Naive thymus-derived CD8-positive, alpha-beta T cell (primary cell): ENCODE measurements around the gene ANKRD6. TPM values are rescaled to one million over a fixed set of nuclear protein-coding genes. Genes with fewer than 3 reads are reported as not detected.
"Not testable (repeated sequence)": the region's sequence is repeated elsewhere in the genome, so short reads cannot be mapped to it uniquely, and the experiment has no call there.

Experiments used
- ATAC-seq, 2 donors: fragments of 150-1000 bp; cut with Tn5 transposase in 1 of 2; sonication (Bioruptor Pico), chemical (Tn5 transposase) in 1 of 2; 1 replicate in 1 of 2; 2 replicates in 1 of 2; pipeline ENCODE4 v1.10.0; 2021; ENCODE audit warnings: mild to moderate bottlenecking in 2 of 2, moderate library complexity in 2 of 2
- POLR2A ChIA-PET: fragments of 350-600 bp; sonication (Branson Sonifier 250); formaldehyde crosslinking; loops from one replicate; lab custom pipeline; 2021; ENCODE audit warnings: antibody characterized with exemption; lab: Charles Lee
- DNase-seq, 10 donors: peaks; one replicate each; pipeline versions ENCODE4 v3.0.0 to v3.0.0-alpha.2; 2020 to 2022
- H3K27ac Mint-ChIP-seq, 10 donors: one replicate each; pipeline ENCODE4 v1.8.0; 2020 to 2022; ENCODE audit warnings: mild to moderate bottlenecking in 10 of 10, mixed read lengths in 10 of 10, moderate library complexity in 4 of 10, inconsistent platforms in 1 of 10
- H3K27me3 Mint-ChIP-seq, 5 donors: one replicate each; pipeline ENCODE4 v1.8.0; 2021 to 2022; ENCODE audit warnings: mixed read lengths in 5 of 5
- H3K36me3 Mint-ChIP-seq, 3 donors: one replicate each; pipeline ENCODE4 v1.8.0; 2020 to 2022; ENCODE audit warnings: mixed read lengths in 3 of 3, mild to moderate bottlenecking in 2 of 3, inconsistent platforms in 1 of 3
- H3K4me1 Mint-ChIP-seq, 4 donors: one replicate each; pipeline ENCODE4 v1.8.0; 2021 to 2022; ENCODE audit warnings: mixed read lengths in 4 of 4
- H3K4me3 Mint-ChIP-seq, 10 donors: one replicate each; pipeline ENCODE4 v1.8.0; 2020 to 2022; ENCODE audit warnings: mild to moderate bottlenecking in 10 of 10, mixed read lengths in 10 of 10, moderate library complexity in 6 of 10, inconsistent platforms in 1 of 10
- H3K9me3 Mint-ChIP-seq, 9 donors: one replicate each; pipeline ENCODE4 v1.8.0; 2020 to 2022; ENCODE audit warnings: mixed read lengths in 9 of 9, mild to moderate bottlenecking in 3 of 9, inconsistent platforms in 1 of 9, moderate library complexity in 1 of 9
- polyA plus RNA-seq, 3 donors: library from polyadenylated mRNA; unstranded; fragments of 300-500 nt; fragmentation: Illumina TruSeq; gene quantifications; one replicate each; pipeline ENCODE4 v1.2.3, GENCODE V29; 2021
- total RNA-seq, 8 experiments: library from RNA in 2 of 8; stranded (reverse) in 2 of 8; gene quantifications; one replicate each; pipeline ENCODE4 v1.2.3 and lab custom pipeline; 2021 to 2026

ANKRD6 gene
- total and polyA plus RNA-seq, 5 experiments from 2014 or later: 2.1 to 5.8 (median 3.1) TPM

DNA sequence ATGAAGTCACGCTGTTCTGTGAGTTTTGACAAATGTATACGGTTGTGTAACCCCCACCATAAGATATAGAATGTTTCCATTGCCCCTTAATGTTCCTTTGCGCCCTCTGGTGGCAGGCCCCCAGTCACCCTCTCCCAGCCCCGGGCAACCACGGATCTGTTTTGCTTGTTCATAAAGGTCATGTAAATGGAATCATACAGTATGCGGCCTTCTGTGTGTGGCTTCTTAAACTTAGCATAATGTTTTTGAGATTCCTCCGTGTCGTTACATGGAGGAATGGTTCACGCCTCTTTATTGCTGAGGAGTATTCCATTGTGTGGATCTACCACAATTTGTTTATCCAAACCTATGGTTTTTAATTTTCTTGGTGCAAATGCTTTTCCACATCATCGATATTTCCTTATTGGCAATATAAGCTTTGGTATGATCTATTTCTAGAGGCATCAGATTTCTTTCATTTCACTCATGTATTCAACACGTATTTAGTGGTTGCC, 177.2 kb downstream of the ANKRD6 start:
- Mint-ChIP-seq H3K36me3 (no peaks in the 10 kb centered on the region), H3K4me1 (peaks cover 0 to 4% (median 2%) of the 10 kb centered on the region in 4 donors), H3K27ac (peak overlapping the region in 2 of 10 donors; percentile 4 to 8), H3K27me3 (no peaks in the 10 kb centered on the region), H3K9me3 (no peaks in the 10 kb centered on the region), H3K4me3 (no peak overlapping the region)
- POLR2A ChIA-PET: no interaction called here
- peak; percentile 55 to 88 (median 72) for DNase-seq
- peak; percentile 84 to 96 for ATAC-seq

DNA sequence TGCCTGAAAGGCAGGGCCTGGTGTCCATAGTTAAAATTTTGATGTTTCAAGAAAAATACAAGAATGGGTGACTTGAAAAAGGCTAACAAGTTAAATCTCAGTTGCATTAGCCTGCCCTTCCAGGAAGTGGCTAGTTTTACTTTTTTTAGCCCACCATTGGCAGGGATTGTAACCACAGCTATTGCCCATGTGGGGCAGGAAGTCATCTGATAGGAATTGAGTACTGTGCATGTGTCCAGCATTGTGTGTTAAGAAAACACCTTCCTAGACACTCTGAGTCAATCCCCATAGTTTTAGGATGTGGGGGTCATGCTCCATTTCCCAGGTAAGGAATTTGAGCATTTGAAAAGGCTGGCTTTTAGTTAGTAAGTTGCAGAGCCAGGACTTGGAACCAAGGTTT, 178.7 kb downstream of the ANKRD6 start:
- peaks cover 0 to 4% (median 2%) of the 10 kb centered on the region in 4 donors for H3K4me1 Mint-ChIP-seq
- no peak overlapping the region for H3K27ac Mint-ChIP-seq
- no peaks in the 10 kb centered on the region for H3K9me3 Mint-ChIP-seq
- DNase-seq (no peak), ATAC-seq (no peak)
- H3K4me3 Mint-ChIP-seq: no peak overlapping the region
- no peaks in the 10 kb centered on the region for H3K27me3 Mint-ChIP-seq
- POLR2A ChIA-PET: no interaction called here
- no peaks in the 10 kb centered on the region for H3K36me3 Mint-ChIP-seq

DNA sequence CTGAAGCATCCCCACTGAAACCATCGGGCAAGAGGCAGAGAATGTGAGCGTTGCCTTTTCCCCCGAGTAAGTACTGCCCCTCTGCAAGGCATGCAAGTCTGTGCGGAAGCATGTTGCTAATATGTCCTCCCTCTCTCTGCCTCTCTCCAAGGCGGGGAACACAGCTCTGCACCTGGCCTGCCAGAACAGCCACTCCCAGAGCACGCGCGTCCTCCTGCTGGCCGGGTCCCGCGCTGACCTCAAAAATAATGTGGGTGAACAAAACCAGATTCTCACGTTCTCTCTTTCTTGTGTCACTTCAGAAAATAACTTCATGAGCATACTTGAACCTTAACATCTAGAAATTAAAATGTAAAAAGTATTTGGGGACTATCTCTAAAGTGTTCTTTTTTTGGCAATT, 179.2 kb downstream of the ANKRD6 start:
- Mint-ChIP-seq H3K27ac (no peak overlapping the region), H3K36me3 (no peaks in the 10 kb centered on the region), H3K4me1 (peaks cover 0 to 4% (median 2%) of the 10 kb centered on the region in 4 donors), H3K27me3 (no peaks in the 10 kb centered on the region), H3K9me3 (no peaks in the 10 kb centered on the region), H3K4me3 (no peak overlapping the region)
- POLR2A ChIA-PET: no interaction called here
- no peak for DNase-seq
- ATAC-seq: no peak

DNA sequence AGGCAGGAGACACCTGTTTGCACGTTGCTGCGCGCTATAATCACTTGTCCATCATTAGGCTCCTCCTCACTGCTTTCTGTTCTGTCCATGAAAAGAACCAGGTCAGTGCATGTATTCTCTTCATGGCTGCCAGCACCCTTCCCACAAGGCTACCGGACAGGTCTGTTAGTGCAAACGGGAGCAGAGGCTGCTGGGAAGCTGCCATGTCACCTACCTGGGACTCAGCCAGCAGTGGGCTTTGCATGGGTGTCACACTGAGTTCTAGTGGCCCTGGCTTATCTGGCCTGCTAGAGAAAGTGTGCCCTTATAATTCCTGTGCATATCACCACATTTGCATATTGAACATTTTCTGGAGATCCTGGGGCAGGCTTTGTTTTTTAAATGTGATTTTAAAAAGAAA, 180.8 kb downstream of the ANKRD6 start:
- H3K36me3 Mint-ChIP-seq: peaks cover 0 to 4% (median 0%) of the 10 kb centered on the region in 3 donors
- DNase-seq (no peak), ATAC-seq (no peak)
- H3K4me1 Mint-ChIP-seq: peaks cover 0 to 4% (median 2%) of the 10 kb centered on the region in 4 donors
- no peak overlapping the region for H3K27ac Mint-ChIP-seq
- POLR2A ChIA-PET: no interaction called here
- no peak overlapping the region for H3K4me3 Mint-ChIP-seq
- no peaks in the 10 kb centered on the region for H3K27me3 Mint-ChIP-seq
- H3K9me3 Mint-ChIP-seq: no peaks in the 10 kb centered on the region

DNA sequence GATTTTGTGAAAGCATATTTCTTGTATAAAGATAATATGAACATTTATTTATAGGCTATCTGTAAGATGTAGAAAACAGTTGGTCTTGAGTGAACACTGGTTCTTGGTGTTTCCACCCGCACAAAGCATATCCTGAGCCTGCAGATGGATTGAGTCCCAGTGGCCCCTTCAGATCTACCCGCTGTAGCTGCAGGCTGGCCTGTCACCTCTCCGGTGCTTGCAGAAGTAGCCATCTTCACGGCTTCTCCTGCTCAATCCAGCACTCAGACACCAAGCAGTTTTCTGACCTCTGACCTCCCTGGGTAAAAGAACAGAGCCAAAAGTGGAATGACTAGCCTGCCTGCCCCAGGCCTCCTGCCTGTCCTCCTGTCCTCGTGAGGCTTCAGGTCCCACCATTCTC, 182.9 kb downstream of the ANKRD6 start:
- Mint-ChIP-seq H3K27me3 (no peaks in the 10 kb centered on the region), H3K4me3 (no peak overlapping the region), H3K36me3 (peaks cover 0 to 8% (median 2%) of the 10 kb centered on the region in 3 donors), H3K4me1 (peaks cover 0 to 3% (median under 1%) of the 10 kb centered on the region in 4 donors), H3K27ac (no peak overlapping the region), H3K9me3 (no peaks in the 10 kb centered on the region)
- POLR2A ChIA-PET: no interaction called here
- ATAC-seq (no peak), DNase-seq (no peak)

DNA sequence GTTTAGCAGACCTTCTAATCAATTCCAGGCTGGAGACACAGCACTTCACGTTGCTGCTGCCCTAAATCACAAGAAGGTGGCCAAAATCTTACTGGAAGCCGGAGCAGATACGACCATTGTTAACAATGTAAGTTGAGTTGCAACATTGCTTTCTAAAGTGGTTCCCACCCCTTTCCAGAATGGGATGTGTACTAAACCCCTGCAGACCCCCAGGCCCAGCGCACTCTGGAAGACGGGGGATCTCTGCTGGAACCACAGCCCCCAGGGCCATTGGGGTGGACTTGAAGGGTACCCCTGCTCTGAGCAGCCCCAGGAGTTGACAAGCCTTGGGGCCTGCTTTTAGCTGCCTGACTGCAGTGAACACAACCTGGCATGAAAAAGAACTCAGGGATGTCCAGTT, 183.6 kb downstream of the ANKRD6 start:
- H3K27me3 Mint-ChIP-seq: no peaks in the 10 kb centered on the region
- POLR2A ChIA-PET: no interaction called here
- peaks cover 0 to 8% (median 2%) of the 10 kb centered on the region in 3 donors for H3K36me3 Mint-ChIP-seq
- ATAC-seq (no peak), DNase-seq (no peak)
- H3K9me3 Mint-ChIP-seq: no peaks in the 10 kb centered on the region
- H3K4me3 Mint-ChIP-seq: no peak overlapping the region
- H3K27ac Mint-ChIP-seq: no peak overlapping the region
- H3K4me1 Mint-ChIP-seq: peaks cover 0 to 2% (median under 1%) of the 10 kb centered on the region in 4 donors

DNA sequence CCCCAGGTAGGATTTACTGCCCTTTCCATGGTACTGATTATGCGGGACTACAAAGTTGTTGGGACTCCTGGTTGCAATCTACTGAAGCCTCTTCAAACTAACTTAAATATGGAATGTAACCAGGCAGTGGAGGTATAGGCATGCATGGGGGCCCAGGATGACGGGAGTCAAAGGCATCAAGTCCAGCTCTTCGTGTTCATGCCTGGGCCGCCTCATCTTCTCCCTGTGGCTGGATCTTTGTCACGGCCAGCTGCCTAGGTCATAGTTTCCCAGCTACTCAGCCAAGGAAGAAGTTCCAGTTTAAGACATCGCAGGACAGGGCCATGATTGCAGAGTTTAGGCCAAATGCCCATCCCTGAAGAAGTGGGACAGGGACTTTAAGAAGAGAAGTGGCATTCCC, 185.1 kb downstream of the ANKRD6 start:
- H3K4me3 Mint-ChIP-seq: no peak overlapping the region
- ATAC-seq: no peak
- H3K36me3 Mint-ChIP-seq: peaks cover 0 to 8% (median 2%) of the 10 kb centered on the region in 3 donors
- POLR2A ChIA-PET: interaction anchor here (0.6 kb wide), 1 partner anchor 19 kb away, joined by 3 read pairs; no protein-coding TSS in a partner anchor
- H3K27me3 Mint-ChIP-seq: no peaks in the 10 kb centered on the region
- no peak for DNase-seq
- H3K4me1 Mint-ChIP-seq: no peaks in the 10 kb centered on the region
- H3K27ac Mint-ChIP-seq: no peak overlapping the region
- no peaks in the 10 kb centered on the region for H3K9me3 Mint-ChIP-seq

DNA sequence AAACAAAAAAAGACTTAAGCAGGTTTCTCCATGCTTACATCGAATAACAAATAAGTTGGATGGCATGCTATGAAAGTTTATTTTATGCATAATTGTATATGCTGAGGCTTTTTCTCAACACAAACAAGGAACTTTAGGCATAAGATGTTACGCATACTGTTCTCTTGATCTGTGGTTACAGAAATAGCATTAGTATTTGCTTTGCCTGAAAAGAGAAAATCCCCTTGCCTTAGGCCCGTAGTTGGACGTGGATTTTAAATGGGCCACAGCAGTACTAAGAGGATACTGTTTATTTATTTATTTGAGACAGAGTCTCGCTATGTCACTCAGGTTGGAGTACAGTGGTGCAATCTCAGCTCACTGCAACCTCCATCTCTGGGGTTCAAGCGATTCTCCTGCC, 186.6 kb downstream of the ANKRD6 start:
- H3K27me3 Mint-ChIP-seq: no peaks in the 10 kb centered on the region

DNA sequence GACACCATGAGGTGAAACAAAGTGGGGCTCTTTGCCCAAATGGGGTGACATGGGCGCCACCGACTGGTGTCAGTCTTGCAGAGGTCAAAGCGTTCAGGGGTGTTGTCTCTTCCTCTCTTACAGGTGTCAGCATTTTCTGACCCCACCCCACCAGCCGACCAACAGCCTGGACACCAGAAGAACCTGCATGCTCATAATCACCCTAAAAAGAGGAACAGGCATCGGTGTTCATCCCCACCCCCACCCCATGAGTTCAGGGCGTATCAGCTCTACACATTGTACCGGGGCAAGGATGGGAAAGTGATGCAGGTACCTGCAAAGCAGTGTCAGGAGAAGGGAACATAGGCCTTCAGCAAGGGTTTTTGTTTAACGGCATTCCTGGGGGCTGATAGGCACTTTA, 190.8 kb downstream of the ANKRD6 start:
- no peak overlapping the region for H3K27ac Mint-ChIP-seq
- DNase-seq (no peak), ATAC-seq (no peak)
- no peak overlapping the region for H3K4me3 Mint-ChIP-seq
- no peaks in the 10 kb centered on the region for H3K9me3 Mint-ChIP-seq
- H3K4me1 Mint-ChIP-seq: peaks cover 0 to 2% (median 0%) of the 10 kb centered on the region in 4 donors
- POLR2A ChIA-PET: no interaction called here
- no peaks in the 10 kb centered on the region for H3K27me3 Mint-ChIP-seq
- peaks cover 0 to 7% (median 3%) of the 10 kb centered on the region in 3 donors for H3K36me3 Mint-ChIP-seq

More for the DNA sequence above, 186.6 kb downstream of the ANKRD6 start:
- no peaks in the 10 kb centered on the region for H3K9me3 Mint-ChIP-seq
- peaks cover 0 to 8% (median 4%) of the 10 kb centered on the region in 3 donors for H3K36me3 Mint-ChIP-seq
- no peak overlapping the region for H3K27ac Mint-ChIP-seq
- no peak for DNase-seq
- H3K4me1 Mint-ChIP-seq: peaks cover 0 to 2% (median 0%) of the 10 kb centered on the region in 4 donors
- POLR2A ChIA-PET: no interaction called here
- ATAC-seq: no peak
- H3K4me3 Mint-ChIP-seq: no peak overlapping the region

DNA sequence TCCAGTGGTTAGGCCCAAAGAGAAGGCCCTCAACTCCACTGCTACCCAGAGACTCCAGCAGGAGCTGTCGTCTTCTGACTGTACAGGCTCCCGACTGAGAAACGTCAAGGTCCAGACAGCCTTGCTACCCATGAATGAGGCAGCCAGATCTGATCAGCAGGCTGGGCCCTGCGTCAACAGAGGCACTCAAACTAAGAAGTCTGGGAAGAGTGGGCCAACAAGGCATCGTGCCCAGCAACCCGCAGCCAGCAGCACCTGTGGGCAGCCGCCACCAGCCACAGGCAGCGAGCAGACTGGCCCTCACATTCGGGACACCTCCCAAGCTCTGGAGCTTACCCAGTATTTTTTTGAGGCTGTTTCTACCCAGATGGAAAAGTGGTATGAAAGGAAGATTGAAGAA, 197.5 kb downstream of the ANKRD6 start:
- peaks cover 2 to 12% (median 5%) of the 10 kb centered on the region in 4 donors for H3K4me1 Mint-ChIP-seq
- no peaks in the 10 kb centered on the region for H3K9me3 Mint-ChIP-seq
- ATAC-seq: no peak
- no peaks in the 10 kb centered on the region for H3K27me3 Mint-ChIP-seq
- peaks cover 1 to 22% (median 10%) of the 10 kb centered on the region in 3 donors for H3K36me3 Mint-ChIP-seq
- H3K27ac Mint-ChIP-seq: no peak overlapping the region
- POLR2A ChIA-PET: no interaction called here
- no peak overlapping the region for H3K4me3 Mint-ChIP-seq
- DNase-seq: no peak

DNA sequence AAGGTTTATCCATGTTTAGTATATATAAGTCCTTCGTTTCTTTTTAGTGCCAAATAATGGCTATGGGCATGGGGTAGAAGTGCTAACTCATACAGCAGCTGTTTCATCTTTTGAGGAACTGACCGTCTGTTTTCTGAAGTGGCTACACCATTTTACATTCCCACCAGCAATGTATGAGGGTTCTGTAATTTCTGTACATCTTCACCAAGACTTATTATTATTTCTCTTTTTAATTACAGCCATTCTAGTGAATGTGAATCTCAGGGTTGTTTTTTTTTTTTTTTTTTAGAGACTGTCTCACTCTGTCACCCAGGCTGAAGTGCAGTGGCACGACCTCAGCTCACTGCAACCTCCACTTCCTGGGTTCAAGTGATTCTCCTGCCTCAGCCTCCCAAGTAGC, 203.5 kb downstream of the ANKRD6 start:
- H3K4me1 Mint-ChIP-seq: peaks cover 15 to 46% (median 29%) of the 10 kb centered on the region in 4 donors
- peaks cover 6 to 36% (median 26%) of the 10 kb centered on the region in 3 donors for H3K36me3 Mint-ChIP-seq
- H3K27me3 Mint-ChIP-seq, DNase-seq, ATAC-seq, H3K9me3 Mint-ChIP-seq: not testable (repeated sequence)
- POLR2A ChIA-PET: interaction anchor here (0.6 to 0.7 kb wide), 2 partner anchors 284 to 292 kb away, joined by 3 to 5 read pairs; partner anchors contain the start of gene UBE2J1
- H3K27ac Mint-ChIP-seq: peak overlapping the region in 2 of 10 donors; percentile 34 to 72
- H3K4me3 Mint-ChIP-seq: peak overlapping the region in 3 of 10 donors; percentile 6 to 59 (median 51)

DNA sequence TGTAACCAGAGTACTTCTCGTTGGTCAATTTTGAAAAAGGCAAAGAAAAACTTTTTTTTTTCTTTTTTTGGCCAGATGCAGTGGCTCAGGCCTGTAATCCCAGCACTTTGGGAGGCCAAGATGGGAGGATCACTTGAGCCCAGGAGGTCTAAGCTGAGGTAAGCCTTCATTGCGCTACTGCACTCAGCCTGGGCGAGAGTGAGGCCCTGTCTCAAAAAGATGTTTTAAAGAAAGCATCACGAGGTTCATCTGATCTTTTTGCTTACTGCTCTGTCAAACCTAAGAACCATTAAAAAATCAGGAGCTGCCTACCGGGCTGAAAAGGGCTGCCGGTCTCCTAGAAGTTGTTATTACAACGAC, 205.0 kb downstream of the ANKRD6 start:
- ATAC-seq (peak; percentile 10 to 13), DNase-seq (peak in 1 of 10 donors; percentile 2)
- Mint-ChIP-seq H3K36me3 (peaks cover 6 to 38% (median 26%) of the 10 kb centered on the region in 3 donors), H3K27ac (peak overlapping the region; percentile 96 to 99 (median 99)), H3K27me3 (no peaks in the 10 kb centered on the region), H3K4me1 (peaks cover 15 to 45% (median 29%) of the 10 kb centered on the region in 4 donors), H3K4me3 (peak overlapping the region; percentile 85 to 99 (median 97)), H3K9me3 (peaks cover 0 to 3% (median 0%) of the 10 kb centered on the region in 9 donors)
- POLR2A ChIA-PET: interaction anchor here (0.6 to 2.1 kb wide), 10 partner anchors 10 to 674 kb away, joined by 3 to 9 read pairs (median 3); partner anchors contain the start of genes MDN1, PNRC1 and RNGTT

DNA sequence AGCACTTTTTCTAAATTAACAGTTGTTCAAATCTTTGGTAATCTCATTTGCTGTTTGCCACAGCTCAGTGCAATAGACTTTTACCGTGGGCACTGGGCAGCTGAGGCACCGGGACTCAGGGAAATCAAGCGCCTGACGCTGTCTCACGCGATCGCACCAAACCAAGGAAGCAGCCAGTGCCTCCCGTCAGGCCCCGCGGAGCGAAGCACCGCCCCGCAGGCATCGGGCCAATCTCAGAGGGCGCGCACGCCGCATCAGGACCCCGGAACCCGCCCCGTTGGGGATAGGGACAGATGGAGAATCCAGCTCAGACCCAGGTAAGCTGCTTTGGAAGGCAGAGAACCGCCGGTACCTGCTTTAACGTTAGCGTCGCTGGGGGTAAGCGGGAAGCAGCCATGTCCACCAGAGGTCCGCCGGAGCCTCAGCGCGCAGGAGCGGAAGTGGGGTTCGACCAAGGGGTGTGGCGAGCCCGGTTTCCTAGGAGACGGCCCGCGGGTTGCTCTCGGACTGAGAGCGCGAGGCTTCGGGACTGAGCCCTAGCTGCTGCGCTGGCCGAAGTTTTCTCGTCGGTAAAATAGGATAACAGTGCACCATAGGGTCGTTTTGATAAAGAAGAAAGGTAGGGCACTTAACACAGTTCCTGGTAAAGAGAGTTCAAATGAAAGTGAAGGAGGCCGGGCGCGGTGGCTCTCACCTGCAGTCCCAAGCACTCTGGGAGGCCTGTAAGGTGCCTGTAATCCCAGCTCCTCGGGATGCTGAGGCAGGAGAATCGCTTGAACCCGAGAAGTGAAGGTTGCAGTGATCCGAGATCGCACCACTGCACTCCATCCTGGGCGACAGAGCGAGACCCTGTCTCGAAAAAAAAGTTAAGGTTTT, 205.6 kb downstream of the ANKRD6 start, which contains the start of gene LYRM2:
TSS of gene LYRM2 (minus strand) at position 428 of the 876 bp plus-strand sequence. CDS start at position 397, 31 bp downstream.
- Mint-ChIP-seq H3K4me1 (peaks cover 15 to 42% (median 29%) of the 10 kb centered on the region in 4 donors), H3K27ac (peak within 1 kb of the TSS; percentile 96 to 99 (median 99)), H3K9me3 (peaks cover 0 to 3% (median 0%) of the 10 kb centered on the region in 9 donors), H3K27me3 (no peaks in the 10 kb centered on the region), H3K4me3 (peak within 1 kb of the TSS; percentile 85 to 99 (median 97)), H3K36me3 (peaks cover 6 to 44% (median 26%) of the 10 kb centered on the region in 3 donors)
- POLR2A ChIA-PET: interaction anchor here (0.6 to 2.1 kb wide), 9 partner anchors 10 to 675 kb away, joined by 3 to 9 read pairs (median 4); partner anchors contain the start of genes MDN1, PNRC1 and RNGTT
- DNase-seq (peak; percentile 83 to 97 (median 88)), ATAC-seq (peak; percentile 95)
